Measurements from ENCODE around the gene GSG1. TPM values are rescaled to one million over a fixed set of nuclear protein-coding genes. Genes with fewer than 3 reads are reported as not detected.
"Not testable (repeated sequence)": the region's sequence is repeated elsewhere in the genome, so short reads cannot be mapped to it uniquely, and the experiment has no call there.

The GSG1 gene
- total RNA-seq, 1 experiment from 2014 or later: 197 TPM

GRCh38 chr12:13038491-13039161 is 64.8 kb downstream of the GSG1 start:
- no peak for DNase-seq (ENCODE audit: low spot score)
- in situ Hi-C loops (cut with HindIII; ENCODE audit: low sequenced_read_pairs): no loop called here

GRCh38 chr12:13036881-13037280 is 66.6 kb downstream of the GSG1 start:
- in situ Hi-C loops (cut with HindIII; ENCODE audit: low sequenced_read_pairs): no loop called here
- DNase-seq (ENCODE audit: low spot score): no peak

GRCh38 chr12:13035335-13035734 is 68.1 kb downstream of the GSG1 start:
- DNase-seq (ENCODE audit: low spot score): not testable (repeated sequence)

More at GRCh38 chr12:13035335-13035734, 68.1 kb downstream of the GSG1 start:
- in situ Hi-C loops (cut with HindIII; ENCODE audit: low sequenced_read_pairs): not testable (repeated sequence)

Other genes starting within 250 kb of the GSG1 start
- 22.8 and 23.8 TPM in 2 replicates for gene GPRC5A, start 212.1 kb downstream of the GSG1 start, total RNA-seq (2014; rRNA removed; shearing (Covaris generic))
- not detected in 2 replicates for gene GPRC5D, start 151.5 kb downstream of the GSG1 start, total RNA-seq (2014; rRNA removed; shearing (Covaris generic))
- 44.1 and 44.6 TPM in 2 replicates for gene HEBP1, start 103.4 kb downstream of the GSG1 start, total RNA-seq (2014; rRNA removed; shearing (Covaris generic))
- gene FAM234B, start 59.3 kb downstream of the GSG1 start, total RNA-seq (2014; rRNA removed; shearing (Covaris generic)): 44.1 and 59.4 TPM in 2 replicates
- gene EMP1, start 93.1 kb upstream of the GSG1 start, total RNA-seq (2014; rRNA removed; shearing (Covaris generic)): 607 and 806 TPM in 2 replicates